GM21526 (cell line): ENCODE data around the gene CHMP4A.
A peak's percentile ranks its signal among the peaks of the same experiment; 100 is the strongest.
"Not testable (repeated sequence)": the region's sequence is repeated elsewhere in the genome, so short reads cannot be mapped to it uniquely, and the experiment has no call there.

Source experiments
- ATAC-seq: cut with Tn5 transposase; IDR thresholded peaks from one replicate; pipeline ENCODE4 v1.9.1; 2021; ENCODE audit warnings: moderate library complexity; ENCODE audit not compliant: unreplicated experiment, low FRiP score

Gene CHMP4A

GRCh38 chr14:24231263-24232120, 18.2 kb upstream of the CHMP4A start:
- peak; percentile 7 for ATAC-seq

GRCh38 chr14:24228902-24229301, 15.6 kb upstream of the CHMP4A start:
- ATAC-seq = no peak

- ATAC-seq = no peak
Measured at GRCh38 chr14:24226473-24226872, 13.2 kb upstream of the CHMP4A start.

GRCh38 chr14:24224618-24225071, 11.4 kb upstream of the CHMP4A start:
- no peak for ATAC-seq

GRCh38 chr14:24222987-24223386, 9.7 kb upstream of the CHMP4A start:
- ATAC-seq = not testable (repeated sequence)

GRCh38 chr14:24219521-24219920, 6.2 kb upstream of the CHMP4A start:
- no peak for ATAC-seq

- ATAC-seq = no peak
Measured at GRCh38 chr14:24219080-24219479, 5.8 kb upstream of the CHMP4A start.

- ATAC-seq = not testable (repeated sequence)
Measured at GRCh38 chr14:24216876-24217275, 3.6 kb upstream of the CHMP4A start.

- no peak for ATAC-seq
Measured at GRCh38 chr14:24216345-24216699, 3.0 kb upstream of the CHMP4A start.

- ATAC-seq = peak; percentile 61
Measured at GRCh38 chr14:24215495-24216344, 2.4 kb upstream of the CHMP4A start, which contains the start of gene MDP1. Gene MDP1 (minus strand): TSS chr14:24216066. CDS start chr14:24215955, 111 bp downstream.

GRCh38 chr14:24213866-24214662, 776 bp upstream of the CHMP4A start:
- ATAC-seq = no peak

- ATAC-seq = no peak
Measured at GRCh38 chr14:24211311-24211710, 2.0 kb downstream of the CHMP4A start.

GRCh38 chr14:24207625-24208024, 5.7 kb downstream of the CHMP4A start:
- no peak for ATAC-seq

- ATAC-seq = no peak
Measured at GRCh38 chr14:24207104-24207551, 6.2 kb downstream of the CHMP4A start.

- ATAC-seq = no peak
Measured at GRCh38 chr14:24206260-24207103, 6.8 kb downstream of the CHMP4A start.

GRCh38 chr14:24204163-24205146, 8.8 kb downstream of the CHMP4A start:
- ATAC-seq = no peak

GRCh38 chr14:24203249-24203886, 9.9 kb downstream of the CHMP4A start:
- not testable (repeated sequence) for ATAC-seq

- ATAC-seq = not testable (repeated sequence)
Measured at GRCh38 chr14:24202538-24202937, 10.8 kb downstream of the CHMP4A start.
